Right renal pelvis (tissue), 4 donors: Measurements from ENCODE around the gene ENOPH1. TPM values are rescaled to one million over a fixed set of nuclear protein-coding genes. Genes with fewer than 3 reads are reported as not detected.

Experiments used
- DNase-seq, 4 donors: peaks; one replicate each; pipeline ENCODE4 v3.0.0-alpha.2; 2013; ENCODE audit warnings: low read depth in 4 of 4, low spot score in 3 of 4, missing footprints in 1 of 4
- polyA plus RNA-seq, 4 donors: library from polyadenylated mRNA; unstranded; fragments of 120-200 nt; gene quantifications; one replicate each; pipeline ENCODE4 v1.2.1, GENCODE V29; 2013; ENCODE audit not compliant: insufficient read length in 4 of 4

Gene ENOPH1
- polyA plus RNA-seq, 4 donors, result 73.0 to 89.7 (median 84.5) TPM

DNA sequence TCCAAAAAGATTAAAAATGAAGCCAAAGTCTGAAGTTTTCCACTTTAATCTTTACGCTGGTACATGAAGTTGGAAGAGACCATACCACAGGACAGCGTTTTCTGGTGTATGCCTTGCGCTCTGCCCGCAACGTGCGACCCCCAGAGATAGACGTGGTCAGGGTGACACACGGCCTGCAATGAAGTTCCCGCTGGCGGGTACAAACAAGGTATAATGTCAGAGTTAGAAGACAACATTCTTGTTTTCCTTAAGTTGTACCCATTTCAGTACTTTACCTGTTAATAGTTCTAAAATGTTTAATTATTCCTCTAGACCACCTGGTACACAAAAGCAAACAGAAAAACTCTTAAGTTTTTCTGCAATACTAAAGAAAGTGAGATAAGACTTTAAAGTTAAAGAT, 4.9 kb upstream of the ENOPH1 start:
- DNase-seq, result no peak

- no peak for DNase-seq
These were observed 1.8 kb upstream of the ENOPH1 start for GRCh38 chr4:82428526-82428968.

- peak; percentile 87 to 96 (median 90) for DNase-seq
These were observed 1.2 kb upstream of the ENOPH1 start for GRCh38 chr4:82428969-82429727.

- DNase-seq, result peak in 1 of 4 donors; percentile 10
These were observed 630 bp upstream of the ENOPH1 start for GRCh38 chr4:82429728-82430192.

DNA sequence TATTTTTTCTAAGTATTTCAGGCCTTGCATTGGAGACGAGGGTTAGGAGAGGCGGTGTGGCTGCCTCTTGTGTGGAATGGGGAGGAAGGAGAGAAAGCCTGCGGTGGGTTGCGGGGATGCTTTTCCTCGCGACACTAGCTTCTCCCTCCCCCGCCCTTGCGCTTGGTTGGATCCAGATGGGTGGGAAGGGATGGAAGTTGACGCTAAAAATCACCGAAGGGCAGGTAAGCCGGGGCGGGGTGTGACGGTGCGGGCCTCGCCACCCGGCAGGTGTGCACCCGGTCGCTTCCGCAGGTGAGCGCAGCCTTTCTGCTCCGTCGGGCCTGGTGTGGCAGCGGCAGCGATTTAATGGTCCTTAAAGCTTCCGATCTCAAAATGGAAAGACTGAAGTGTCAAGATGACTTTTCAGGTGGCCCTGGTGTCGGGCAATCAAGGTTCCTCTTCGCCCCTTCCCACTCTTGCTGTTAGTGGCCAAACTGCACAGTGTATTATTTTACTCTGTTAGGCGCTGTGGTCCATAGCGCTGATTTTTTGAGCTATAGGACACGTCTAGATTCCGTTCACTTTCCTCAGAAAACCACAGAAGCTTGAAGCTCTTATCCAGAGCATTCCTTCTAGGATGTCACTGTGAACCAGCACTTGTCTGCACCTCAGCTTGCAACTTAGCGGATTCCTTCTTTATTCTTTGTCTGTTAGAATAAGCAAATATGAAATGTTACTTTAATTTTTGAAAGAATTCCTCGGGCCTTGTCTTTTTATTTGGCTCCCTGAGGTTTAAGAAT, 765 bp downstream of the ENOPH1 start:
- DNase-seq, result peak in 3 of 4 donors; percentile 15 to 33 (median 16)

- DNase-seq, result no peak
These were observed 1.4 kb downstream of the ENOPH1 start for GRCh38 chr4:82431831-82432230.

DNA sequence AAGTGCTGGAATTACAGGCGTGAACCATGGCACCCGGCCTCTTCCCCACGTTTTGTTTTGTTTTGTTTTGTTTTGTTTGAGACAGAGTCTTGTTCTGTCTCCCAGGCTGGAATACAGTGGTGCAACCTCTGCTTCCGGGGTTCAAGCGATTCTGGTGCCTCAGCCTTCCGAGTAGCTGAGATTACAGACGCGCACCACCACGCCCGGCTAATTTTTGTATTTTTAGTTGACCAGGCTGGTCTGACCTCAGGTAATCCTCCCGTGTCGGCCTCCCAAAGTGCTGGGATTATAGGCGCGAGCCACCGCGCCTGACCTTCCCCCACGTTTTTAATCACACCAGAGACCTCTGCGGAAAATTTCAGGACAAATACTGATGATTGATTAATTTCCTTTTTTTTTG, 2.2 kb downstream of the ENOPH1 start:
- DNase-seq, result no peak

- DNase-seq, result no peak
These were observed 3.4 kb downstream of the ENOPH1 start for GRCh38 chr4:82433791-82434190.

GRCh38 chr4:82434949-82435348, 4.6 kb downstream of the ENOPH1 start:
- no peak for DNase-seq

DNA sequence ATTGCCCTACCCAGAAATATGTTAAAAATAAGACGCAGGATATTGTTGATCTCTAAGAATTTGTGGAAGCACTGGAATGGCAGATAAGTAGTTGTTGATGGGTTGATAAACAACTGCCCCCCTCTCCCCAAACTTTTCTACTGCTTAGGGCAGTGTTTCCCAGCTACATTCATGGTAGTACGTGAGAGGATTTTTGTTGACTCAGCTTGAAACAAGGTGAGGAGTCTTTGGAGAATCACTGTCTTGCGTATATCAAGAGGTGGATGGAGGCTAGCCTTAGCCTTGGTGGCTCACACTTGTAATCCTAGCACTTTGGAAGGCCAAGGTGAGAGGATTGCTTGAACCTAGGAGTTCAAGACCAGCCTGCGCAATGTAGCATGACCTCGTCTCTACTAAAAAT, 5.7 kb downstream of the ENOPH1 start:
- no peak for DNase-seq

- no peak for DNase-seq
These were observed 6.4 kb downstream of the ENOPH1 start for GRCh38 chr4:82436780-82437179.

GRCh38 chr4:82437285-82438005, 7.1 kb downstream of the ENOPH1 start:
- DNase-seq, result no peak

DNA sequence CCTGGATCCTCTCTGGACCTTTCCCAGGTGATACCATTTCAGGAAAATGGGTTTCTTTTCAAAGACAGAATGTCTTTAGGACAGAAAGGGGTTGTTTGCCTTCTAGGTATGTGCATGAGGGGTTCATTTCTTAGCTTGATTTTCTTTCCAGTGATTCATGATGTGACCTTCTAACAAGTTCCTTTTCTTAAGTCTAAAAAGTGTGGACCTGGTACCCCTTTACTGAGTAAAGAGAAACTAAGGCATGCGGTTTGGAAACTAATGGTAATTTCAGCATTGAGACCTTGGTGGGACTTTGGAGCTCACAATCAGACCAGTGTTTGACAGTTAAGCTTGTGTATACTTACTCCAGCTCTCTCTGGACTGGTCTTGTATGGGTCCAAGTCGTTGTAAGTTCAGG, 8.7 kb downstream of the ENOPH1 start:
- no peak for DNase-seq

GRCh38 chr4:82447886-82448285, 17.5 kb downstream of the ENOPH1 start:
- DNase-seq, result no peak

DNA sequence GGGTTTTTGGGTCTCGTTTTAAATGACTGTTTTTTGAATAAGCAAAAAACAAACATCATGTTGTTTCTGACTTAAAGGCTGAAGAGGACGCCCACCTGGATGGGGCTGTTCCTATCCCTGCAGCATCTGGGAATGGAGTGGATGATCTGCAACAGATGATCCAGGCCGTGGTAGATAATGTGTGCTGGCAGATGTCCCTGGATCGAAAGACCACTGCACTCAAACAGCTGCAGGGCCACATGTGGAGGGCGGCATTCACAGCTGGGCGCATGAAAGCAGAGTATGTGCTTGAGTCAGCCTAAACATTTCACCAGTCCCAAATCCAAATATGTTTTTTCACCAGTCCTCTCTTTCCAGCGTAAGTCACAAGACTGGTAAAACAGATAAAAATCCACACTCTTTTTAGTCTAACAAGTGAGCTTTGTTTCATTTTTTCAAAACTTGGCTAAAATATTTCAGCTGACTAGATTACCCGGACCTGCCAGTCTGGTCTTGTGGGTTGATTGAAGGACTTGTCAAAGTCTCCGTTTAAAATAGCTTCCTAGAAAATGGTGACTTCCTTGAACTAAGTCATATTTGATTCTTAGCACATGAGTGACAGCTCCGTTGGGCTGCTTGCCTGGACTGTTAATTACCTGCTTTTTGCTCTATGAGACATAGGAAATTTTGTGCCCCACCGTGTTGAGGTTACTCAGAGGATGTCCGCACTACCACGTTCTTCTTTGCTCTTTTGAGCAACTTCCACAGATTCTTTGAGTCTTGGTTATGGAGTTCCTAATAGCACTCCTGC, 20.8 kb downstream of the ENOPH1 start:
- DNase-seq, result no peak

DNA sequence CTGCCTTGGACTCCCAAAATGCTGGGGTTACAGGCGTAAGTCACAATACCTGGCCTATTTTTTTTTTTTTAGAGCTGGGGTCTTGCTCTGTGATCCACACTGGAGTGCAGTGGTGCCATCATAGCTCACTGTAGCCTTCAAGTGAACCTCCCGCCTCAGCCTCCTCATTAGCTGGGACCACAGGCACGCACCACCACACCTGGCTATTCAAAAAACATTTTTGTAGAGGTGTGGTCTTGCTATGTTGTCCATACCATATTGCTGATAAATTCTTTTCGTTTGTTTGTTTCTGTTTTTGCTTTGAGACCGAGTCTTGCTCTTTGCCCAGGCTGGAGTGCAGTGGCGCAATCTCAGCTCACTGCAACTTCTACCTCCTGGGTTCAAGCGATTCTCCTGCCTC, 21.6 kb downstream of the ENOPH1 start:
- no peak for DNase-seq

- no peak for DNase-seq
These were observed 26.9 kb downstream of the ENOPH1 start for GRCh38 chr4:82457266-82457665.

GRCh38 chr4:82458729-82459128, 28.3 kb downstream of the ENOPH1 start:
- DNase-seq, result no peak

- no peak for DNase-seq
These were observed 31.3 kb downstream of the ENOPH1 start for GRCh38 chr4:82461710-82462109.

DNA sequence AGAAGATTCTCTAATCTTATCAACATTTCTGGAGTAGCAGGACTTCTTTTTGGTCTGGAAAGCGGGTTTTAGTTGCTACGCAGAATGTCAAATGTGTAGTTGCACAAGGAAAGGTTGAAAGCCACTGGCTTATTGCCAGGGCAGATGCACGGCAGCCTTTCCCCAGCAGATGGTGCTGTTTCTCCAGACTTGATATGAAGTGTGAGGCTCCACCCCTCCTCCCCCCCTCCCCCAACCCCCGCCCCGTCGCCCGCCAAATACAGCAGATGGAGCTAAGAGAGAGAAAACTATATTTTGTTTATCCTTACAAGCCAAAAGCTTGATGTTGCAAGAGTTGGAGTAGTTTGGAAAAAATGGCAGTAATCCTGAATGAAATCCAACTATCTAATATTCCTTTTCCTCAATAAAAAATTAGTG, 32.0 kb downstream of the ENOPH1 start:
- DNase-seq, result peak; percentile 79 to 81 (median 80)
